HCT116 (cell line): ENCODE data around the gene MMEL1. TPM values are rescaled to one million over a fixed set of nuclear protein-coding genes. Genes with fewer than 3 reads are reported as not detected.

ENCODE experiments used
- ATAC-seq: fragments of 200-7000 bp; cut with Tn5 transposase; 2 replicates; pipeline ENCODE4 v1.9.1; 2020; ENCODE audit warnings: mild to moderate bottlenecking, moderate library complexity
- BruUV-seq: library from RNA; stranded (reverse); fragments of 400-500 nt; replicated peaks from 2 replicates; lab custom pipeline; 2021; lab: Mats Ljungman, UMichigan
- CTCF ChIA-PET: fragments of 300-600 bp; sonication (Branson Sonifier 250); formaldehyde crosslinking; loops from one replicate; lab custom pipeline; 2021; ENCODE audit warnings: antibody characterized with exemption; lab: Charles Lee
- POLR2A ChIA-PET: fragments of 300-600, 350-600 bp; sonication (Branson Sonifier 250); formaldehyde crosslinking; loops from one replicate; lab custom pipeline; 2021; ENCODE audit warnings: antibody characterized with exemption; lab: Charles Lee
- RAD21 ChIA-PET, 2 experiments: fragments of 300-600 bp; sonication (Branson Sonifier 250); formaldehyde crosslinking; loops; one replicate each; lab custom pipeline; 2023; ENCODE audit warnings: low total read pairs in 2 of 2; ENCODE audit not compliant: uncharacterized antibody in 2 of 2, unreplicated experiment in 2 of 2, low non-redundant PET in 1 of 2; lab: Charles Lee
- DNase-seq: peaks from one replicate; pipeline ENCODE4 v3.0.0-alpha.2; 2010; ENCODE audit warnings: low read depth, low spot score
- H2AFZ ChIP-seq: fragments of 200-600 bp; shearing (Covaris generic), sonication (generic); 2 replicates; pipeline ENCODE4 v1.6.1; 2017; ENCODE audit warnings: low read depth, mixed run types, mixed read lengths, antibody characterized with exemption, low read length; ENCODE audit not compliant: poor library complexity, severe bottlenecking
- H3K27ac ChIP-seq: 2 replicates; pipeline ENCODE4 v1.5.1; 2012; ENCODE audit warnings: low read depth, low read length
- H3K27me3 ChIP-seq: fragments of 200-600 bp; sonication (generic); 2 replicates; pipeline ENCODE4 v1.6.1; 2016; ENCODE audit warnings: mixed run types, low read length, mixed read lengths; ENCODE audit not compliant: insufficient read depth
- H3K36me3 ChIP-seq, 2 experiments: fragments of 200-500 bp in 1 of 2; fragments of 200-600 bp in 1 of 2; sonication (Bioruptor generic) in 1 of 2; sonication (generic) in 1 of 2; 2 replicates each; pipeline versions ENCODE4 v1.5.1 to v1.6.1; 2014 to 2016; ENCODE audit warnings: low read length in 2 of 2, inconsistent platforms in 1 of 2, mixed read lengths in 1 of 2, mixed run types in 1 of 2; ENCODE audit not compliant: insufficient read depth in 2 of 2, control insufficient read depth in 1 of 2
- H3K4me1 ChIP-seq, 2 experiments: fragments of 200-600 bp in 1 of 2; sonication (generic) in 1 of 2; 2 replicates each; pipeline versions ENCODE4 v1.5.1 to v1.6.1; 2012 to 2017; ENCODE audit warnings: low read length in 2 of 2, inconsistent platforms in 1 of 2, mild to moderate bottlenecking in 1 of 2, mixed read lengths in 1 of 2, mixed run types in 1 of 2, moderate library complexity in 1 of 2; ENCODE audit not compliant: insufficient read depth in 2 of 2, control insufficient read depth in 1 of 2
- H3K4me2 ChIP-seq: fragments of 200-600 bp; sonication (generic); 2 replicates; pipeline ENCODE4 v1.6.1; 2017; ENCODE audit warnings: mixed run types, low read length, mixed read lengths
- H3K4me3 ChIP-seq, 2 experiments: fragments of 200-600 bp in 1 of 2; sonication (generic) in 1 of 2; replicated peaks in 1 of 2; 2 replicates each; pipeline ENCODE4 v1.5.1; 2011 to 2016; ENCODE audit warnings: low read length in 2 of 2, control low read depth in 1 of 2, low read depth in 1 of 2, mild to moderate bottlenecking in 1 of 2, mixed read lengths in 1 of 2, mixed run types in 1 of 2
- H3K79me2 ChIP-seq: fragments of 200-600 bp; sonication (generic); 2 replicates; pipeline ENCODE4 v1.6.1; 2017; ENCODE audit warnings: mild to moderate bottlenecking, mixed run types, low read length, moderate library complexity, mixed read lengths; ENCODE audit not compliant: insufficient read depth
- H3K9ac ChIP-seq: fragments of 200-600 bp; sonication (generic); 2 replicates; pipeline ENCODE4 v1.6.1; 2016; ENCODE audit warnings: low read length, mixed read lengths
- H3K9me2 ChIP-seq: fragments of 200-600 bp; sonication (generic), shearing (Covaris generic); 2 replicates; pipeline ENCODE4 v1.6.1; 2017; ENCODE audit warnings: mixed run types, mild to moderate bottlenecking, moderate library complexity; ENCODE audit not compliant: insufficient read depth
- H3K9me3 ChIP-seq, 2 experiments: fragments of 200-500 bp in 1 of 2; fragments of 200-600 bp in 1 of 2; sonication (Bioruptor generic) in 1 of 2; sonication (generic) in 1 of 2; 2 replicates each; pipeline ENCODE4 v1.6.1; 2014 to 2017; ENCODE audit warnings: low read length in 2 of 2, mixed read lengths in 2 of 2, inconsistent platforms in 1 of 2, low read depth in 1 of 2, mild to moderate bottlenecking in 1 of 2, mixed run types in 1 of 2, moderate library complexity in 1 of 2; ENCODE audit not compliant: control insufficient read depth in 1 of 2, insufficient read depth in 1 of 2
- H4K20me1 ChIP-seq: fragments of 200-600 bp; sonication (generic), shearing (Covaris generic); 2 replicates; pipeline ENCODE4 v1.6.1; 2017; ENCODE audit warnings: mixed run types, mild to moderate bottlenecking, moderate library complexity; ENCODE audit not compliant: insufficient read depth
- ATF3 ChIP-seq: IDR thresholded peaks from 2 replicates; pipeline ENCODE4 v1.6.1; 2012
- CTCF ChIP-seq, 3 experiments: fragments of 200-600 bp in 1 of 3; sonication (generic) in 1 of 3; IDR thresholded peaks in 2 of 3; conservative IDR thresholded peaks in 1 of 3; 2 replicates each; pipeline ENCODE4 v1.5.1; 2012 to 2017; ENCODE audit warnings: low read depth in 2 of 3, low read length in 2 of 3, antibody characterized with exemption in 1 of 3, borderline replicate concordance in 1 of 3, control low read depth in 1 of 3, mild to moderate bottlenecking in 1 of 3, mixed read lengths in 1 of 3, mixed run types in 1 of 3, moderate library complexity in 1 of 3; ENCODE audit not compliant: insufficient read depth in 1 of 3
- ELF1 ChIP-seq: IDR thresholded peaks from 2 replicates; pipeline ENCODE4 v1.6.1; 2012; ENCODE audit warnings: low read depth, borderline replicate concordance
- JUND ChIP-seq: IDR thresholded peaks from 2 replicates; pipeline ENCODE4 v1.6.1; 2012
- POLR2A ChIP-seq: IDR thresholded peaks from 2 replicates; pipeline ENCODE4 v1.7.0; 2011; ENCODE audit warnings: borderline replicate concordance; ENCODE audit not compliant: insufficient read depth, insufficient read length; ENCODE audit errors: extremely low read depth
- RAD21 ChIP-seq: IDR thresholded peaks from 2 replicates; pipeline ENCODE4 v1.6.1; 2012; ENCODE audit warnings: low read depth, mild to moderate bottlenecking
- REST ChIP-seq: IDR thresholded peaks from 2 replicates; pipeline ENCODE4 v1.6.1; 2012; ENCODE audit warnings: low read depth
- SP1 ChIP-seq: IDR thresholded peaks from 2 replicates; pipeline ENCODE4 v1.6.1; 2012; ENCODE audit warnings: low read depth
- TCF7L2 ChIP-seq: IDR thresholded peaks from 2 replicates; pipeline ENCODE4 v1.7.0; 2011; ENCODE audit warnings: borderline replicate concordance, inconsistent platforms; ENCODE audit not compliant: insufficient read depth, insufficient read length; ENCODE audit errors: extremely low read depth
- ZBTB33 ChIP-seq: IDR thresholded peaks from 2 replicates; pipeline ENCODE4 v1.6.1; 2011; ENCODE audit warnings: mild to moderate bottlenecking, low read length, moderate library complexity; ENCODE audit not compliant: insufficient replicate concordance; ENCODE audit errors: extremely low read depth
- intact Hi-C: fragments of 100-400 bp; cut with micrococcal nuclease; formaldehyde crosslinking; loops from 2 replicates; pipeline ENCODE4 v1.10.0; 2022
- total RNA-seq: library from RNA; stranded (reverse); gene quantifications from one replicate; pipeline ENCODE4 v1.2.1, GENCODE V29; 2021; ENCODE audit not compliant: unreplicated experiment

The MMEL1 gene
- total RNA-seq, 1 experiment from 2014 or later: 2.7 TPM

- RAD21 ChIA-PET: no interaction called here
- H3K27me3 ChIP-seq: peaks cover 16% of the 10 kb centered on the region; the same call in 1 of the 2 replicates
- H4K20me1 ChIP-seq: no peaks in the 10 kb centered on the region
- H3K4me2 ChIP-seq: no peak overlapping the region
- no peaks in the 10 kb centered on the region for H3K36me3 ChIP-seq
- H2AFZ ChIP-seq: no peak overlapping the region
- CTCF ChIA-PET: no interaction called here
- H3K4me1 ChIP-seq: peaks cover 4 to 21% of the 10 kb centered on the region in 2 experiments; a peak in 3 of 4 replicates
- intact Hi-C loops: no loop called here
- peaks cover 6 to 7% of the 10 kb centered on the region in 2 experiments; a peak in 1 of 4 replicates for H3K9me3 ChIP-seq
- no peak for ATAC-seq
- H3K4me3 ChIP-seq: no peak overlapping the region
- no peak for DNase-seq
- no peaks in the 10 kb centered on the region for H3K9me2 ChIP-seq
- peaks cover 13% of the 10 kb centered on the region; the same call in 1 of the 2 replicates for H3K79me2 ChIP-seq
- BruUV-seq: no TSS peak
- TF ChIP-seq JUND (no peak), ELF1 (no peak), CTCF (IDR thresholded peaks at IDR 0.05 in 2 of 3, conservative IDR thresholded peaks at IDR 0.05 in 1 of 3; ENCODE audit: borderline replicate concordance in 1 of 3, insufficient read depth in 1 of 3, low read depth in 2 of 3, low read length in 2 of 3) (no peak), POLR2A (no peak), REST (no peak), RAD21 (no peak), ZBTB33 (no peak), SP1 (no peak), ATF3 (no peak), TCF7L2 (no peak)
- no peak overlapping the region for H3K27ac ChIP-seq
- POLR2A ChIA-PET: no interaction called here
- H3K9ac ChIP-seq: no peak overlapping the region
These were observed 13.0 kb upstream of the MMEL1 start for GRCh38 chr1:2645776-2646175.
